Left ventricle myocardium superior (tissue), 1 donor: ENCODE results near the gene MMP11. TPM values are rescaled to one million over a fixed set of nuclear protein-coding genes. Genes with fewer than 3 reads are reported as not detected.

ENCODE experiments used
- total RNA-seq: library from RNA; stranded (reverse); fragmentation: NEBNext Ultra II Directional; extraction: Animal tissue kit (Norgen Biotek cat#: 25700); gene quantifications from one replicate; pipeline ENCODE4 v1.2.1, GENCODE V29; 2021
- donor health status: DM: no; HTN: yes; CAD: no; lungs with severe emphysema.

MMP11 gene
- total RNA-seq, 1 donor from 2014 or later: 32.3 TPM

Other genes starting within 250 kb of the MMP11 start
- not detected for gene IGLL1, start 192.6 kb upstream of the MMP11 start, total RNA-seq
- gene DRICH1, start 140.5 kb upstream of the MMP11 start, total RNA-seq: not detected
- gene RGL4, start 81.8 kb upstream of the MMP11 start, total RNA-seq: not detected
- gene ZNF70, start 21.7 kb upstream of the MMP11 start, total RNA-seq: 3.5 TPM
- gene VPREB3, start 18.4 kb upstream of the MMP11 start, total RNA-seq: 0.97 TPM
- gene C22orf15, start 9.9 kb upstream of the MMP11 start, total RNA-seq: not detected
- 1,571 TPM for gene CHCHD10, start 4.9 kb upstream of the MMP11 start, total RNA-seq
- gene SMARCB1, start 14.1 kb downstream of the MMP11 start, total RNA-seq: 48.5 TPM
- 2.1 TPM for gene DERL3, start 66.2 kb downstream of the MMP11 start, total RNA-seq
- gene SLC2A11, start 85.0 kb downstream of the MMP11 start, total RNA-seq: 25.3 TPM
- 270 TPM for gene MIF, start 121.5 kb downstream of the MMP11 start, total RNA-seq
- gene GSTT2B, start 188.3 kb downstream of the MMP11 start, total RNA-seq: 3.2 TPM
- 1.6 TPM for gene DDTL, start 194.0 kb downstream of the MMP11 start, total RNA-seq
- 141 TPM for gene DDT, start 201.6 kb downstream of the MMP11 start, total RNA-seq
- 0.42 TPM for gene GSTT2, start 207.3 kb downstream of the MMP11 start, total RNA-seq
- not detected for gene GSTT4, start 232.6 kb downstream of the MMP11 start, total RNA-seq
- 40.2 TPM for gene CABIN1, start 238.5 kb downstream of the MMP11 start, total RNA-seq